Fibroblast of mammary gland (primary cell): ENCODE measurements around the gene EVI5.
A peak's percentile ranks its signal among the peaks of the same experiment; 100 is the strongest.

Source experiments
- DNase-seq: peaks from one replicate; pipeline ENCODE4 v3.0.0-alpha.2; 2010; ENCODE audit warnings: low read depth
- H3K4me3 ChIP-seq: 2 replicates; pipeline ENCODE4 v1.5.1; 2011; ENCODE audit warnings: low read depth, mild to moderate bottlenecking, low read length, moderate library complexity; ENCODE audit not compliant: control insufficient read depth
- CTCF ChIP-seq: conservative IDR thresholded peaks from 2 replicates; pipeline ENCODE4 v1.5.1; 2011; ENCODE audit warnings: low read depth, low read length, inconsistent platforms; ENCODE audit not compliant: control insufficient read depth, insufficient read depth

Gene EVI5

GRCh38 chr1:92784639-92785500 lies at the start of gene EVI5:
Gene EVI5 (minus strand): TSS chr1:92785108. CDS start chr1:92736546, 48,562 bp downstream.
- no peak for TF ChIP-seq CTCF
- peak; percentile 93 for DNase-seq
- H3K4me3 ChIP-seq = peak within 1 kb of the TSS; percentile 73

- H3K4me3 ChIP-seq = peak overlapping the region; percentile 19
- no peak for DNase-seq
- TF ChIP-seq CTCF = no peak
These were observed 49.7 kb upstream of the EVI5 start for GRCh38 chr1:92834617-92835016.

- H3K4me3 ChIP-seq = peak overlapping the region; percentile 89
- TF ChIP-seq CTCF = no peak
- DNase-seq = no peak
These were observed 48.9 kb upstream of the EVI5 start for GRCh38 chr1:92833840-92834239.

GRCh38 chr1:92832537-92833114 lies 47.7 kb upstream of the EVI5 start:
- peak overlapping the region; percentile 89 for H3K4me3 ChIP-seq
- DNase-seq = no peak
- no peak for TF ChIP-seq CTCF

GRCh38 chr1:92831762-92832536 lies 47.0 kb upstream of the EVI5 start, which contains the start of gene RPL5:
Gene RPL5 (plus strand): TSS chr1:92832040. CDS start chr1:92832115, 75 bp downstream.
- DNase-seq = peak; percentile 96
- peak; percentile 93 for TF ChIP-seq CTCF
- H3K4me3 ChIP-seq = peak within 1 kb of the TSS; percentile 89

GRCh38 chr1:92831368-92831761 lies 46.5 kb upstream of the EVI5 start:
- H3K4me3 ChIP-seq = peak overlapping the region; percentile 89
- TF ChIP-seq CTCF = no peak
- no peak for DNase-seq
